Ovary (tissue), 9 donors: ENCODE results near the gene CFAP107. TPM values are rescaled to one million over a fixed set of nuclear protein-coding genes. Genes with fewer than 3 reads are reported as not detected.

Experiments used
- DNase-seq, 5 donors: peaks; one replicate each; pipeline ENCODE4 v3.0.0-alpha.2; 2019 to 2020
- H3K27ac ChIP-seq, 2 donors: fragments of 200-600 bp; one replicate each; pipeline versions ENCODE4 v1.5.1 to v1.8.0; 2019 to 2022
- H3K27me3 ChIP-seq: fragments of 200-600 bp; one replicate; pipeline ENCODE4 v1.8.0; 2022
- H3K36me3 ChIP-seq: fragments of 200-600 bp; sonication (generic); one replicate; pipeline ENCODE4 v1.5.1; 2019
- H3K4me1 ChIP-seq: one replicate; pipeline ENCODE4 v1.8.1; 2013; ENCODE audit warnings: mild to moderate bottlenecking, moderate library complexity; ENCODE audit not compliant: insufficient read depth
- H3K4me3 ChIP-seq: fragments of 200-600 bp; sonication (generic); one replicate; pipeline ENCODE4 v1.5.1; 2017
- H3K9me3 ChIP-seq, 2 donors: fragments of 200-600 bp in 1 of 2; sonication (generic) in 1 of 2; one replicate each; pipeline versions ENCODE4 v1.5.1 to v1.8.1; 2013 to 2019; ENCODE audit warnings: mild to moderate bottlenecking in 1 of 2, moderate library complexity in 1 of 2
- CTCF ChIP-seq, 3 donors: fragments of 450-650 bp in 2 of 3; fragments of 200-600 bp in 1 of 3; IDR thresholded peaks; one replicate each; pipeline versions ENCODE4 v1.5.1 to v1.8.0; 2016 to 2022; ENCODE audit warnings: antibody characterized with exemption in 3 of 3, mild to moderate bottlenecking in 1 of 3
- EP300 ChIP-seq: sonication (generic); formaldehyde crosslinking; IDR thresholded peaks from one replicate; pipeline ENCODE4 v1.6.1; 2017; ENCODE audit warnings: antibody characterized with exemption
- POLR2A ChIP-seq: fragments of 450-650 bp; IDR thresholded peaks from one replicate; pipeline ENCODE4 v1.6.1; 2017; ENCODE audit warnings: antibody characterized with exemption, mild to moderate bottlenecking, moderate library complexity
- WGBS, 3 donors: extraction: QIAGEN DNeasy Blood & Tissue Kit in 1 of 3; methylation state at CpG; one replicate each; pipeline versions ENCODE4 v1.1.5 to v1.1.7; 2013 to 2017; 5-methylcytosine and 5-hydroxymethylcytosine counted together
- intact Hi-C, 4 donors: fragments of 100-400 bp; cut with DNase I; formaldehyde crosslinking; loops; one replicate each; pipeline versions ENCODE4 v1.11.0 to v1.15.1; 2022 to 2023
- polyA plus RNA-seq, 2 donors: library from polyadenylated mRNA; stranded (reverse); fragments of 200-250 nt in 1 of 2; fragments of 350-450 nt in 1 of 2; fragmentation: Illumina TruSeq in 1 of 2; extraction: RNeasy Lipid Tissue Mini Kit (QIAGEN cat#74804) in 1 of 2; gene quantifications; one replicate each; pipeline ENCODE4 v1.2.3, GENCODE V29; 2013 to 2014
- total RNA-seq, 7 donors: library from RNA; depleted of rRNA in 2 of 7; stranded (reverse); fragments of >200 nt in 2 of 7; fragmentation: NEBNext Ultra II Directional in 3 of 7; extraction: Animal tissue kit (Norgen Biotek cat#: 25700) in 3 of 7; gene quantifications; one replicate each; pipeline versions ENCODE4 v1.1.0 to v1.2.4, GENCODE V29; 2016 to 2023
- donor health status: DM: no; HTN: no; CAD: no; lungs with moderate emphysema.
- donor health status: DM: no; HTN: no; CAD: no.
- donor health status: Bipolar disorder and iron deficiency.
- donor health status: DM: yes; HTN: yes; CAD: no.
- donor health status: DM: no; HTN: no; CAD: no.
- donor health status: DM: yes; HTN: yes; CAD: no.

CFAP107 gene
- total and polyA plus RNA-seq, 9 donors, result 0.32 to 2.2 (median 0.76) TPM; not detected in 5

GRCh38 chr1:12741946-12742345 lies 4.1 kb upstream of the CFAP107 start:
- intact Hi-C loops, result no loop called here
- no peak for DNase-seq
- no peaks in the 10 kb centered on the region for H3K4me1 ChIP-seq
- H3K4me3 ChIP-seq, result no peak overlapping the region
- WGBS, 3 donors, result 33 to 54% (median 50%) methylated on average over 3 of the region's 3 CpGs
- H3K27me3 ChIP-seq, result no peaks in the 10 kb centered on the region
- H3K36me3 ChIP-seq, result no peaks in the 10 kb centered on the region
- no peak overlapping the region for H3K27ac ChIP-seq
- H3K9me3 ChIP-seq, result no peaks in the 10 kb centered on the region
- TF ChIP-seq CTCF (IDR thresholded peaks at IDR 0.05) (no peak), EP300 (no peak), POLR2A (no peak)

- no peak for DNase-seq
- Histone ChIP-seq H3K27ac (no peak overlapping the region), H3K4me1 (no peaks in the 10 kb centered on the region), H3K36me3 (no peaks in the 10 kb centered on the region), H3K4me3 (no peak overlapping the region), H3K27me3 (no peaks in the 10 kb centered on the region), H3K9me3 (no peaks in the 10 kb centered on the region)
- WGBS, 3 donors, result 67 to 73% (median 70%) methylated on average over 3 of the region's 3 CpGs
- TF ChIP-seq POLR2A (no peak), CTCF (IDR thresholded peaks at IDR 0.05) (no peak), EP300 (no peak)
- intact Hi-C loops, result no loop called here
Observed at GRCh38 chr1:12745126-12745991, 641 bp upstream of the CFAP107 start.

- no peak overlapping the region for H3K4me3 ChIP-seq
- no peak overlapping the region for H3K27ac ChIP-seq
- H3K9me3 ChIP-seq, result no peaks in the 10 kb centered on the region
- H3K27me3 ChIP-seq, result no peaks in the 10 kb centered on the region
- H3K4me1 ChIP-seq, result no peaks in the 10 kb centered on the region
- intact Hi-C loops, result no loop called here
- H3K36me3 ChIP-seq, result no peaks in the 10 kb centered on the region
- TF ChIP-seq CTCF (IDR thresholded peaks at IDR 0.05) (no peak), EP300 (no peak), POLR2A (no peak)
- no peak for DNase-seq
Observed at GRCh38 chr1:12748778-12749355, 2.9 kb downstream of the CFAP107 start.

GRCh38 chr1:12754738-12755137 lies 8.7 kb downstream of the CFAP107 start:
- Histone ChIP-seq H3K4me1 (no peaks in the 10 kb centered on the region), H3K4me3 (no peak overlapping the region), H3K36me3 (no peaks in the 10 kb centered on the region), H3K27me3 (no peaks in the 10 kb centered on the region), H3K27ac (no peak overlapping the region), H3K9me3 (no peaks in the 10 kb centered on the region)
- no peak for DNase-seq
- intact Hi-C loops, result no loop called here
- TF ChIP-seq CTCF (IDR thresholded peaks at IDR 0.05), result no peak
- no peak for TF ChIP-seq POLR2A
- no peak for TF ChIP-seq EP300
- WGBS, 3 donors, result 81 to 86% (median 81%) methylated on average over 4 of the region's 4 CpGs
